Caki2 (cell line): ENCODE results near the gene LHX5. TPM values are rescaled to one million over a fixed set of nuclear protein-coding genes. Genes with fewer than 3 reads are reported as not detected.

ENCODE experiments used
- DNase-seq: peaks from one replicate; pipeline ENCODE4 v3.0.0-alpha.2; 2015; ENCODE audit warnings: low read depth
- in situ Hi-C: cut with HindIII; loops from 2 replicates; pipeline ENCODE4 v1.10.0; 2016; ENCODE audit warnings: low sequenced_read_pairs, low pct_unique_long_range_greater_than_20kb, mixed read lengths
- total RNA-seq: library from RNA; depleted of rRNA; stranded (reverse); fragments of >200 nt; shearing (Covaris generic); gene quantifications from 2 replicates; pipeline ENCODE4 v1.2.3, GENCODE V29; 2014; ENCODE audit warnings: low replicate concordance; rRNA removed

LHX5 gene
- total RNA-seq, 1 experiment from 2014 or later, result not detected

GRCh38 chr12:113425960-113426453, 45.7 kb downstream of the LHX5 start:
- no peak for DNase-seq
- in situ Hi-C loops, result no loop called here

GRCh38 chr12:113424915-113425823, 46.5 kb downstream of the LHX5 start:
- peak; percentile 51 for DNase-seq
- in situ Hi-C loops, result no loop called here

- in situ Hi-C loops, result no loop called here
Measured at GRCh38 chr12:113424456-113424855, 47.2 kb downstream of the LHX5 start.

GRCh38 chr12:113422886-113423669, 48.6 kb downstream of the LHX5 start:
- no peak for DNase-seq
- in situ Hi-C loops, result no loop called here

More at GRCh38 chr12:113424456-113424855, 47.2 kb downstream of the LHX5 start:
- DNase-seq, result no peak

GRCh38 chr12:113422030-113422885, 49.4 kb downstream of the LHX5 start, which contains the start of gene SDSL:
SDSL (plus strand) TSS chr12:113422380; CDS start chr12:113427983, 5,603 bp downstream.
- in situ Hi-C loops, result no loop called here
- peak; percentile 86 for DNase-seq

- no peak for DNase-seq
- in situ Hi-C loops, result no loop called here
Measured at GRCh38 chr12:113420996-113421595, 50.6 kb downstream of the LHX5 start.

- in situ Hi-C loops, result no loop called here
- peak; percentile 58 for DNase-seq
Measured at GRCh38 chr12:113418213-113418879, 53.3 kb downstream of the LHX5 start.

GRCh38 chr12:113416091-113416754, 55.4 kb downstream of the LHX5 start:
- in situ Hi-C loops, result no loop called here
- no peak for DNase-seq

- DNase-seq, result no peak
- in situ Hi-C loops, result no loop called here
Measured at GRCh38 chr12:113414519-113415038, 57.1 kb downstream of the LHX5 start.

GRCh38 chr12:113413488-113413939, 58.2 kb downstream of the LHX5 start:
- DNase-seq, result peak; percentile 46
- in situ Hi-C loops, result no loop called here

Other genes starting within 250 kb of the LHX5 start
- gene SLC8B1, start 136.8 kb downstream of the LHX5 start, total RNA-seq, result 18.5 and 20.2 TPM in 2 replicates
- 10.1 and 12.6 TPM in 2 replicates for gene PLBD2, start 113.3 kb downstream of the LHX5 start, total RNA-seq
- gene SDS, start 68.0 kb downstream of the LHX5 start, total RNA-seq, result not detected in 2 replicates
- gene SDSL, start 49.5 kb downstream of the LHX5 start, total RNA-seq, result 32.2 and 48.2 TPM in 2 replicates